Skeletal muscle satellite cell (primary cell): ENCODE measurements around the gene NFIX.
"Not testable (repeated sequence)": the region's sequence is repeated elsewhere in the genome, so short reads cannot be mapped to it uniquely, and the experiment has no call there.

Experiments used
- H3K27me3 ChIP-seq: 2 replicates; pipeline ENCODE4 v1.7.0; 2013; ENCODE audit warnings: low read length; ENCODE audit not compliant: control insufficient read depth, insufficient read depth
- H3K36me3 ChIP-seq: 2 replicates; pipeline ENCODE4 v1.7.0; 2013; ENCODE audit warnings: mild to moderate bottlenecking, control low read depth, low read length; ENCODE audit not compliant: insufficient read depth
- H3K4me1 ChIP-seq: 2 replicates; pipeline ENCODE4 v1.7.0; 2013; ENCODE audit warnings: low read length; ENCODE audit not compliant: control insufficient read depth, insufficient read depth
- H3K4me2 ChIP-seq: 2 replicates; pipeline ENCODE4 v1.7.0; 2013; ENCODE audit warnings: mild to moderate bottlenecking, low read length
- H3K4me3 ChIP-seq: 2 replicates; pipeline ENCODE4 v1.7.0; 2013; ENCODE audit warnings: low read length
- H3K9ac ChIP-seq: 2 replicates; pipeline ENCODE4 v1.7.0; 2013; ENCODE audit warnings: mild to moderate bottlenecking, low read depth, low read length, moderate library complexity
- H3K9me3 ChIP-seq: replicated peaks from 2 replicates; pipeline ENCODE4 v1.7.0; 2013; ENCODE audit warnings: mild to moderate bottlenecking, control low read depth, low read length

The NFIX gene

DNA sequence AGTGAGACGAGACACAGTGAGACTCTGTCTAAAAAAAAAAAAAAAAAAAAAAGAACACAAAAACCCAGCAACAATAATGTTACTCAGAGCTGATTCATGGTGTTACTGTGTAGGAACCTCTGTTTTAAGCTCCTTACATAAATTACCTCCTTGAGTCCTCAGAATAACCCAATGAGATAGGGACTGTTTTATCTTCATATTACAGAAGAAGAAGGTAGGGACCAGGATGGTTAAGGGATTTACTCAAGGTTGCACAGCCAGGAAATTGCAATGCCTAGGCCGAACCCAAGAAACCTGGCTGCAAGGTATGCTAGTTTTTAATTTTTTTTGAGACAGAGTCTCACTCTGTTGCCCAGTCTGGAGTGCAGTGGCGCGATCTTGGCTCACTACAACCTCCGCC is 27.4 kb upstream of the NFIX start:
- Histone ChIP-seq H3K9ac (no peak overlapping the region), H3K4me2 (no peak overlapping the region), H3K4me1 (peaks cover 16% of the 10 kb centered on the region), H3K4me3 (no peak overlapping the region), H3K27me3 (no peaks in the 10 kb centered on the region), H3K9me3 (no peaks in the 10 kb centered on the region), H3K36me3 (no peaks in the 10 kb centered on the region)

DNA sequence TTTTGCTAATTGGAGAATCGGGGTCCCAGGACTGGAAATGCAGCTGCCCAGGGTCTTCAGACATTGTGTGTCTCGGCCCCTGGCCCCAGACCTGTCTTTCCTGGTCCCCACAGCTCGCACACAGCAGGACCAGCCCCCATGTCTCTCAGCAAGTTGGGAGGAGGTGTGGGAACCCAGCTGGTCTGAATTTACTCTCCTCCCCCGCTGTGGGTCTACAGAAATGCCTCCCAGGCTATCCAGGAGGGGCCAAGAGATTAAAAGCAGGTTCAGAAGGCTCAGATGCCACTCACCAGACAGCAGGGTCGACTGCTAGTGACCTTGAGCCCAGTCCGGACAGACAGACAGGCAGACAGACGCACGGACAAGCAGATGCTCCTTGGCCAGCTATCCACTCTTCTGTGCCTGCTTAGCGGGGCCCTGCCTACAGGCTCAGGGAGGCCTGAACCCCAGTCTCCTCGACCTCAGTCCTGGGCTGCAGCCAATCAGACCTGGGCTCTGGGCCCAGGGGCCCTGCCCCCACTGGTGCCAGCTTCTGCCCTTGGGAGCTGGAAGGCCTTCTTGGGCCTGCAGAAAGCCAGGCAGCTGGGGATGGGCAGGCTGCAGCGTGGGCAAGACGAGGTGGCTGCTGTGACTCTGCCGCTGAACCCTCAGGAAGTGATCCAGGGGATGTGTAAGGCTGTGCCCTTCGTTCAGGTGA is 25.8 kb upstream of the NFIX start, which contains the start of gene DAND5:
DAND5 (plus strand) TSS at position 285 of the 697 bp plus-strand sequence; CDS start at position 370, 85 bp downstream.
- no peak within 1 kb of the TSS for H3K9ac ChIP-seq
- H3K36me3 ChIP-seq = no peaks in the 10 kb centered on the region
- no peaks in the 10 kb centered on the region for H3K27me3 ChIP-seq
- H3K4me1 ChIP-seq = peaks cover 16% of the 10 kb centered on the region
- H3K4me3 ChIP-seq = no peak within 1 kb of the TSS
- H3K9me3 ChIP-seq = no peaks in the 10 kb centered on the region
- H3K4me2 ChIP-seq = peak within 1 kb of the TSS; percentile 12

- Histone ChIP-seq H3K36me3 (no peaks in the 10 kb centered on the region), H3K27me3 (no peaks in the 10 kb centered on the region), H3K4me3 (no peak overlapping the region), H3K4me1 (peaks cover 18% of the 10 kb centered on the region), H3K4me2 (no peak overlapping the region), H3K9ac (no peak overlapping the region), H3K9me3 (no peaks in the 10 kb centered on the region)
Observed at GRCh38 chr19:12970070-12970820, 25.0 kb upstream of the NFIX start.

DNA sequence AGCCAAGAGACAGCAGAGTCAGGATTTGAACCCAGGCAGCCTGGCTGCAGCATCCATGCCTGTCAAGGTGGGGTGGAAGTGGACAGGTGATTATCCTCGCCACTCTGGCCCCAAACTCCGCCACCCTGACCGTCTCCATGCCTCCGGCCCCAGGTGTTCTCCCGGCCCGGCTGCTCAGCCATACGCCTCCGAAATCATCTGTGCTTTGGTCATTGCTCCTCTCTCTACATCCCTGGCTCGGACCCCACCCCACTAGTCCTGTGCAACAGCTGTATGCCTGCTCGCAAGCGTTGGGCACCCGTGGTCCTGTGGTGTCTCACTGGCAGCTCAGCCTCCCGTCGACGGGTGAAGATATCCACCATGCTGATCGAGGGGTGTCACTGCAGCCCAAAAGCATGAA is 22.0 kb upstream of the NFIX start:
- Histone ChIP-seq H3K4me3 (no peak overlapping the region), H3K4me1 (peaks cover 14% of the 10 kb centered on the region), H3K9ac (no peak overlapping the region), H3K27me3 (no peaks in the 10 kb centered on the region), H3K4me2 (no peak overlapping the region), H3K36me3 (no peaks in the 10 kb centered on the region), H3K9me3 (no peaks in the 10 kb centered on the region)

DNA sequence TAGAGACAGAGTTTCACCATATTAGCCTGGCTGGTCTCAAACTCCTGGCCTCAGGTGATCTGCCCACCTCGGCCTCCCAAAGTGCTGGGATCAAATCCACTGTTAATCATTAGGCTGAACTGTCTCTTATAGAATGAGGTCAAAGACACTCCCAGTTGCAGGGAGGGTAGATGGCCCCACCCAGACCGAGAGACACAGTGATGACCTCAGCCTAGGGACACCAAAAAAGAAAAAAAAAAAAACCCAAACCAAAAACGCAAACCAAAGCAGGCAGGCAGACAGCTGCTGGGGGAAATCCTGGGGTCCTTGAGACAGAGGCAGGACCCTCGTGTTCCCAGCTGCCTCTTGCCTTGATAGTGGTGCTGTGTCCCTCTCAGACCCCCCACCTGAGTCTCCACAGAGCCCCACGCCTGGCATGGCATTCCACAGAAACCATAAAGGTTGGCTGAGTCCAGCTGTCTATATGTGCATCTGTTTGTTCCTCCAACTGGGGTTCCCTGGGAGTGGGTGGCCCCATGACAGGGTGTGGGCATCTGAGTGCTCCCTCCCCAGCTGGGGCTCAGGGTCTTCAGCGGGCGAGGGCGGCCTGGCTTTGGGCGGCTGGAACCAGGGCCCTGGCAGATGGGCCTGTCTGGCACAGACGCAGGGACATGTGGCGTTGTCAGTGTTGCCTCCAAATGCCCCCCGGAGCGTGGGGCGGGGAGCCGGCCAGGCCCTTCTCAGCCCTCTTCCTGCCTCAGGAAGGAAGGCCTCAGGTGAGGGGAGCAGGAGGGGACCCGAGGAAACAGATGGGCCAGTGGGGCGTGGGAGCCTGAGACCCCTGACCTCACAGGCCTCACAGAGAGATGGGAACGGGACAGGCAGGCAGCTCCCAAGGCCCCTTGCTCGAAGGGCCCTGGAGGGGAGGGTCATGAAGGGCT is 20.7 kb upstream of the NFIX start:
- Histone ChIP-seq H3K4me1 (peaks cover 9% of the 10 kb centered on the region), H3K4me3 (no peak overlapping the region), H3K9ac (no peak overlapping the region), H3K9me3 (no peaks in the 10 kb centered on the region), H3K4me2 (no peak overlapping the region), H3K27me3 (no peaks in the 10 kb centered on the region), H3K36me3 (no peaks in the 10 kb centered on the region)

GRCh38 chr19:12975221-12975741 is 20.0 kb upstream of the NFIX start:
- H3K36me3 ChIP-seq = no peaks in the 10 kb centered on the region
- H3K9me3 ChIP-seq = no peaks in the 10 kb centered on the region
- peaks cover 5% of the 10 kb centered on the region for H3K4me1 ChIP-seq
- H3K4me2 ChIP-seq = no peak overlapping the region
- no peak overlapping the region for H3K9ac ChIP-seq
- H3K4me3 ChIP-seq = no peak overlapping the region
- H3K27me3 ChIP-seq = no peaks in the 10 kb centered on the region

GRCh38 chr19:12976109-12976508 is 19.2 kb upstream of the NFIX start:
- H3K4me3 ChIP-seq, H3K9ac ChIP-seq, H3K4me1 ChIP-seq, H3K36me3 ChIP-seq, H3K9me3 ChIP-seq, H3K27me3 ChIP-seq, H3K4me2 ChIP-seq: not testable (repeated sequence)

GRCh38 chr19:12979974-12980373 is 15.3 kb upstream of the NFIX start:
- Histone ChIP-seq H3K36me3 (no peaks in the 10 kb centered on the region), H3K4me3 (no peak overlapping the region), H3K4me2 (no peak overlapping the region), H3K9me3 (no peaks in the 10 kb centered on the region), H3K27me3 (no peaks in the 10 kb centered on the region), H3K9ac (no peak overlapping the region), H3K4me1 (peaks cover 16% of the 10 kb centered on the region)

DNA sequence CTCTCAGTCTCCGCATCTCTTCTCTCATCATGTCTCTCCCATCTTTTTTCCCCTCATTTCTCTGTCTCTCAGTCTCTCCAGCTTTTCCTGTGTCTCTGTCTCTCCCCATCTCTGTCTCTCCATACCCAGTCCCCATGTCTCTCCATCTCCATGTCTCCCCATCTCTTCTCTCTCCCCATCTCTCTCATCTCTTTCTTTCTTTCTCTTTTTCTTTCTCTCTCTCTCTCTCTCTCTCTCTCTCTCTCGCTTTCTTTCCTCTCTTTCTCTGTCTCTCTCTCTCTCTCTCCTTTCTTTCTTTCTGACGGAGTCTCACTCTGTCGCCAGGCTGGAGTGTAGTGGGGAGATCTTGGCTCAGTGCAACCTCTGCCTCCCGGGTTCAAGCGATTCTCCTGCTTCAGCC is 12.6 kb upstream of the NFIX start:
- no peaks in the 10 kb centered on the region for H3K9me3 ChIP-seq
- H3K4me3 ChIP-seq = no peak overlapping the region
- no peaks in the 10 kb centered on the region for H3K36me3 ChIP-seq
- peaks cover 23% of the 10 kb centered on the region for H3K4me1 ChIP-seq
- H3K9ac ChIP-seq = no peak overlapping the region
- no peaks in the 10 kb centered on the region for H3K27me3 ChIP-seq
- no peak overlapping the region for H3K4me2 ChIP-seq

GRCh38 chr19:12983091-12983490 is 12.2 kb upstream of the NFIX start:
- Histone ChIP-seq H3K27me3 (no peaks in the 10 kb centered on the region), H3K9ac (peak overlapping the region; percentile 71), H3K4me1 (peaks cover 23% of the 10 kb centered on the region), H3K4me3 (peak overlapping the region; percentile 67), H3K4me2 (peak overlapping the region; percentile 74), H3K9me3 (no peaks in the 10 kb centered on the region), H3K36me3 (no peaks in the 10 kb centered on the region)

DNA sequence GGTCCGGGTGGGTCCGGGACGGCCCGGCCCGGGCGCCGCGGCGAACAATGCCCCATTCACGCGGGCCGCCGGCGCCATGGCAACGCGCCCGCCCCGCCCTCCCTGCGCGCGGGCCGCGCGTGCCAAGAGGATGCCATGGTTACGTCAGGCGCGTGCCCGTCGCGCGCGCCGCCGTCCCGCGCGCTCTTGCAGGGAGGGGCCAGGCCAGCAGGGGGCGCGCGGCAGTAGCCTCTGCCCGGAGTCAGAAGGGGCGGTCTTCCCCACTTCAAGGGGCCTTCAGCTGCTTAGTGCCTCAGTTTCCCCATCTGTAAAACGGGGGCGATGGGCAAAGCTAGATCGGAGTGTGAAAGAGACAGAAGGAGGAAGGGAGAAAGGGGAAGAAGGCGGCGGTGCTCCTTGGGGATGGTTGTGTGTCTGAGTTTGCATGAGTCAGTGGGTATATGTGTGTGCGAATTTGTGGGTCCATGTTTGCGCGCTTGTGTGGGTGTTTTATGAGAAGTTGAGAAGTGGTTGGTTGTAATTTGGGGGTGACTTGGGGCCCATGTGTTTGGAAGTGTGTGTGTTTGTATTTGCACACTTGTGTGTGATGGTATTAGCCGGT is 11.6 kb upstream of the NFIX start:
- no peaks in the 10 kb centered on the region for H3K36me3 ChIP-seq
- no peaks in the 10 kb centered on the region for H3K9me3 ChIP-seq
- H3K4me2 ChIP-seq = peak overlapping the region; percentile 74
- peak overlapping the region; percentile 67 for H3K4me3 ChIP-seq
- H3K4me1 ChIP-seq = peaks cover 23% of the 10 kb centered on the region
- no peaks in the 10 kb centered on the region for H3K27me3 ChIP-seq
- peak overlapping the region; percentile 71 for H3K9ac ChIP-seq
